GM12878 (cell line): ENCODE results near the gene MLF1. TPM values are rescaled to one million over a fixed set of nuclear protein-coding genes. Genes with fewer than 3 reads are reported as not detected.

Source experiments
- ATAC-seq: fragments of 200-7000 bp; cut with Tn5 transposase; 3 replicates; pipeline ENCODE4 v1.9.1; 2020; ENCODE audit warnings: mild to moderate bottlenecking, moderate library complexity
- BruUV-seq: library from RNA; stranded (reverse); fragments of 400-500 nt; replicated peaks from 2 replicates; lab custom pipeline; 2021; lab: Mats Ljungman, UMichigan
- CTCF ChIA-PET: fragments of 300-600 bp; sonication (Branson Sonifier 250); formaldehyde crosslinking; extraction: SDS; loops from one replicate; lab custom pipeline; 2021; ENCODE audit warnings: inconsistent platforms; lab: Yijun Ruan, JAX
- POLR2A ChIA-PET: fragments of 350-600 bp; formaldehyde crosslinking; extraction: SDS; loops from one replicate; lab custom pipeline; 2021; ENCODE audit warnings: inconsistent platforms; lab: Charles Lee
- RAD21 ChIA-PET: fragments of 300-600 bp; sonication (Branson Sonifier 250); formaldehyde crosslinking; loops from one replicate; lab custom pipeline; 2023; ENCODE audit warnings: antibody characterized with exemption; ENCODE audit not compliant: unreplicated experiment; lab: Charles Lee
- SMC1A ChIA-PET: fragments of 300-600 bp; sonication (Branson Sonifier 250); formaldehyde crosslinking; loops from one replicate; lab custom pipeline; 2023; ENCODE audit not compliant: unreplicated experiment, uncharacterized antibody; lab: Charles Lee
- DNase-seq: peaks from one replicate; pipeline ENCODE4 v3.0.0-alpha.2; 2011; ENCODE audit warnings: low read depth, low spot score
- FAIRE-seq: peaks from 3 replicates; lab custom pipeline; 2011; peaks lifted over from hg19 to GRCh38; lab: Jason Lieb, UNC
- H2AFZ ChIP-seq: 2 replicates; pipeline ENCODE4 v1.6.0; 2011; ENCODE audit warnings: low read depth, low read length, control low read depth; ENCODE audit not compliant: control insufficient read depth
- H3K27ac ChIP-seq: 2 replicates; pipeline ENCODE4 v1.5.1; 2011; ENCODE audit warnings: control low read depth; ENCODE audit not compliant: control insufficient read depth, insufficient read depth
- H3K27me3 ChIP-seq, 2 experiments: replicated peaks in 1 of 2; 2 replicates each; pipeline versions ENCODE4 v1.6.0 to v1.6.1; 2011; ENCODE audit warnings: low read length in 1 of 2; ENCODE audit not compliant: control insufficient read depth in 2 of 2, insufficient read depth in 2 of 2
- H3K36me3 ChIP-seq, 2 experiments: 2 replicates each; pipeline ENCODE4 v1.5.1; 2011; ENCODE audit warnings: low read length in 1 of 2; ENCODE audit not compliant: control insufficient read depth in 2 of 2, insufficient read depth in 2 of 2
- H3K4me1 ChIP-seq: 2 replicates; pipeline ENCODE4 v1.6.1; 2011; ENCODE audit warnings: mild to moderate bottlenecking, low read length, moderate library complexity, mixed read lengths; ENCODE audit not compliant: control insufficient read depth, insufficient read depth
- H3K4me2 ChIP-seq: 2 replicates; pipeline ENCODE4 v1.6.0; 2011; ENCODE audit warnings: control low read depth; ENCODE audit not compliant: control insufficient read depth, insufficient read depth
- H3K4me3 ChIP-seq: fragments of 200-600 bp; sonication (generic); 2 replicates; pipeline ENCODE4 v1.5.1; 2016
- H3K79me2 ChIP-seq: 2 replicates; pipeline ENCODE4 v1.6.0; 2011; ENCODE audit warnings: low read length; ENCODE audit not compliant: control insufficient read depth, insufficient read depth
- H3K9ac ChIP-seq: 2 replicates; pipeline ENCODE4 v1.8.0; 2011; ENCODE audit warnings: low read length, control low read depth, mixed read lengths; ENCODE audit not compliant: control insufficient read depth, insufficient read depth
- H3K9me3 ChIP-seq: replicated peaks from 3 replicates; pipeline ENCODE4 v1.5.1; 2011; ENCODE audit warnings: mild to moderate bottlenecking, low read length; ENCODE audit not compliant: control insufficient read depth, insufficient read depth
- H4K20me1 ChIP-seq: 2 replicates; pipeline ENCODE4 v1.6.0; 2011; ENCODE audit not compliant: control insufficient read depth, insufficient read depth
- BCL11A ChIP-seq: IDR thresholded peaks from 2 replicates; pipeline ENCODE4 v1.6.1; 2011; ENCODE audit warnings: low read depth, low read length
- BHLHE40 ChIP-seq, 2 experiments: fragments of 450-650 bp in 1 of 2; IDR thresholded peaks; 2 replicates each; pipeline ENCODE4 v1.6.1; 2011 to 2017; ENCODE audit warnings: low read depth in 2 of 2, borderline replicate concordance in 1 of 2, improper control_type of control experiment in 1 of 2, low read length in 1 of 2, mild to moderate bottlenecking in 1 of 2
- ETV6 ChIP-seq, 2 experiments: fragments of 450-650 bp in 1 of 2; IDR thresholded peaks in 1 of 2; conservative IDR thresholded peaks in 1 of 2; 2 replicates each; pipeline ENCODE4 v1.6.1; 2014; ENCODE audit warnings: antibody characterized with exemption in 1 of 2, borderline replicate concordance in 1 of 2, low read depth in 1 of 2, mild to moderate bottlenecking in 1 of 2, moderate library complexity in 1 of 2
- HSF1 ChIP-seq: fragments of 150-350 bp; IDR thresholded peaks from 2 replicates; pipeline ENCODE4 v1.6.1; 2014; ENCODE audit warnings: mild to moderate bottlenecking, low read depth, low read length
- PKNOX1 ChIP-seq: fragments of 450-650 bp; IDR thresholded peaks from 2 replicates; pipeline ENCODE4 v1.6.1; 2016; ENCODE audit warnings: mild to moderate bottlenecking
- POLR2AphosphoS2 ChIP-seq: IDR thresholded peaks from 2 replicates; pipeline ENCODE4 v1.6.1; 2011; ENCODE audit warnings: low read depth, mild to moderate bottlenecking, low read length, improper control_type of control experiment, moderate library complexity
- WGBS: methylation state at CpG from one replicate; pipeline ENCODE4 v1.1.6; 2016; ENCODE audit warnings: low lambda C conversion rate; ENCODE audit not compliant: insufficient replicate concordance, insufficient coverage; ENCODE audit errors: missing lambda C conversion rate; 5-methylcytosine and 5-hydroxymethylcytosine counted together
- in situ Hi-C: fragments of 300-500 bp; cut with MboI; formaldehyde crosslinking; loops from 9 replicates; pipeline ENCODE4 v1.14.3; 2018; ENCODE audit warnings: mixed read lengths
- intact Hi-C: fragments of 100-400 bp; cut with micrococcal nuclease; formaldehyde crosslinking; loops from one replicate; pipeline ENCODE4 v1.14.2; 2022; ENCODE audit not compliant: unreplicated experiment
- polyA plus RNA-seq, 11 experiments: library from polyadenylated mRNA; depleted of rRNA in 4 of 11; unstranded in 6 of 11; stranded (reverse) in 5 of 11; fragments of >200 nt; fragmentation: Nextera tagmentation in 4 of 11; fragmentation: Illumina TruSeq in 1 of 11; extraction: Ambion mirVana in 4 of 11; extraction: Trizol in 1 of 11; gene quantifications; 1 replicate in 1 of 11; 2 replicates in 10 of 11; pipeline versions ENCODE4 v1.2.1 to v1.2.3, GENCODE V29; 2011 to 2016; ENCODE audit warnings: inconsistent platforms in 2 of 11, missing spikeins in 2 of 11, low read depth in 1 of 11
- total RNA-seq, 4 experiments: library from RNA; depleted of rRNA in 3 of 4; stranded (reverse); fragments of >200 nt in 3 of 4; fragmentation: Illumina TruSeq in 1 of 4; extraction: Trizol in 1 of 4; gene quantifications; 2 replicates each; pipeline versions ENCODE4 v1.2.1 to v1.2.3, GENCODE V29; 2013 to 2021

The MLF1 gene
- total and polyA plus RNA-seq, 10 of the 15 experiments (the other 5 are each of a cell fraction or from before 2014, with no cell fraction given), result 0.19 to 0.69 (median 0.40) TPM; not detected in 2

- ChIA-PET SMC1A (no interaction called here), POLR2A (interaction anchor here (0.6 kb wide), 1 partner anchor 255 kb away, joined by 3 read pairs; no protein-coding TSS in a partner anchor), CTCF (interaction anchor here (0.7 to 1.6 kb wide), 3 partner anchors 12 to 709 kb away, joined by 3 read pairs; partner anchors contain the start of gene GFM1), RAD21 (no interaction called here)
- ATAC-seq, result no peak
- 29% methylated on average over 1 of the region's 1 CpG for WGBS
- DNase-seq, result no peak
- Histone ChIP-seq H4K20me1 (no peaks in the 10 kb centered on the region), H3K4me3 (no peak overlapping the region), H3K27ac (no peak overlapping the region), H3K79me2 (no peaks in the 10 kb centered on the region), H3K27me3 (no peaks in the 10 kb centered on the region), H3K9me3 (no peaks in the 10 kb centered on the region), H2AFZ (no peak overlapping the region), H3K4me1 (no peaks in the 10 kb centered on the region), H3K36me3 (no peaks in the 10 kb centered on the region), H3K4me2 (no peak overlapping the region), H3K9ac (no peak overlapping the region)
- TF ChIP-seq ETV6 (conservative IDR thresholded peaks at IDR 0.05 in 1 of 2, IDR thresholded peaks at IDR 0.05 in 1 of 2; ENCODE audit: borderline replicate concordance in 1 of 2, low read depth in 1 of 2), result no peak
- TF ChIP-seq PKNOX1, result no peak
- TF ChIP-seq BHLHE40 (IDR thresholded peaks at IDR 0.05; ENCODE audit: borderline replicate concordance in 1 of 2, low read depth in 2 of 2, low read length in 1 of 2), result no peak
- no peak for TF ChIP-seq BCL11A
- no peak for TF ChIP-seq HSF1
- no peak for TF ChIP-seq POLR2AphosphoS2
- BruUV-seq, result no TSS peak
- intact Hi-C loops, result no loop called here
- in situ Hi-C loops, result no loop called here
- no peak for FAIRE-seq
These were observed 3.7 kb downstream of the MLF1 start for GRCh38 chr3:158574646-158575045.
